IPS-18a (cell line): ENCODE measurements around the gene PCDHGB4.

Experiments
- H3K27ac ChIP-seq: one replicate; pipeline ENCODE4 v1.5.1; 2013; ENCODE audit warnings: low read length
- H3K27me3 ChIP-seq: one replicate; pipeline ENCODE4 v1.6.1; 2013; ENCODE audit warnings: mild to moderate bottlenecking, low read length; ENCODE audit not compliant: control insufficient read depth, insufficient read depth
- H3K36me3 ChIP-seq: one replicate; pipeline ENCODE4 v1.6.1; 2013; ENCODE audit warnings: low read depth, low read length; ENCODE audit not compliant: control insufficient read depth
- H3K4me1 ChIP-seq: one replicate; pipeline ENCODE4 v1.6.1; 2013; ENCODE audit warnings: low read depth, low read length; ENCODE audit not compliant: control insufficient read depth
- H3K4me3 ChIP-seq: one replicate; pipeline ENCODE4 v1.5.1; 2013; ENCODE audit warnings: low read length
- H3K9ac ChIP-seq: one replicate; pipeline ENCODE4 v1.6.1; 2013; ENCODE audit warnings: mild to moderate bottlenecking, low read length, moderate library complexity
- H3K9me3 ChIP-seq: one replicate; pipeline ENCODE4 v1.6.1; 2013; ENCODE audit warnings: low read depth, low read length; ENCODE audit not compliant: control insufficient read depth

PCDHGB4 gene

DNA sequence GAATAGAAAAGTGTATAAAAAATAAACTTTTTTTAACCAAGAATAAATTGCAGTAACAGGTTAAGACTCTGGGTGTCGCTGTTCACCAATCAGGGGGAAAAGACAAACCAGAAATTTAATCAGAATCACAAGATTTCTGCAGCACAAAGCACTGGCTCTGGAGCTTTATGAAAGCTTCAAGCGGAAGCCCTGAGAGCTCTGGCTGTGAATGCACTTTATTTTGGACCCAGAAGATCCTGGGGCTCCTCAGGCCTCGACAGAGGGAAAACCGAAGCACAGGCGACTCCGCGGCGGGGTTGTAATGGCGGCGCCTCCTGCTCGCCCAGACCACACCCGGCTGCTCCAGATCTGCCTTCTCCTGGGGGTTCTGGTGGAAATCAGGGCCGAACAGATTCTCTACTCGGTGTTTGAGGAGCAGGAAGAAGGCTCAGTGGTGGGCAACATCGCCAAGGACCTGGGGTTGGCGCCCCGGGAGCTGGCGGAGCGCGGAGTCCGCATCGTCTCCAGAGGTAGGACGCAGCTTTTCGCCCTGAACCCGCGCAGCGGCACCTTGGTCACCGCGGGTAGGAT is 32.5 kb upstream of the PCDHGB4 start, which contains the start of gene PCDHGA4:
TSS of gene PCDHGA4 (plus strand) at position 122 of the 570 bp plus-strand sequence. CDS start at position 209, 87 bp downstream.
- Histone ChIP-seq H3K4me1 (no peaks in the 10 kb centered on the region), H3K27me3 (no peaks in the 10 kb centered on the region), H3K27ac (no peak within 1 kb of the TSS), H3K9ac (no peak within 1 kb of the TSS), H3K4me3 (no peak within 1 kb of the TSS), H3K9me3 (peaks cover 21% of the 10 kb centered on the region), H3K36me3 (no peaks in the 10 kb centered on the region)

DNA sequence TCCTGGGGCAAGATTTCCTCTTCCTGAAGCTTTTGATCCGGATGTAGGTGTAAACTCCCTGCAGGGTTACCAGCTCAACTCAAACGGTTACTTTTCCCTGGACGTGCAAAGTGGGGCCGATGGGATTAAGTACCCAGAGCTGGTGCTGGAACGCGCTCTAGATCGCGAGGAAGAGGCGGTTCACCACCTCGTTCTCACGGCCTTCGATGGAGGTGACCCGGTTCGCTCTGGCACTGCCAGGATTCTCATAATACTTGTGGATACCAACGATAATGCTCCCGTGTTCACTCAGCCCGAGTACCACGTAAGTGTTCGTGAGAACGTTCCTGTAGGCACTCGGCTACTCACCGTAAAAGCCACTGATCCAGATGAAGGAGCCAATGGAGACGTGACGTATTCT is 31.9 kb upstream of the PCDHGB4 start:
- Histone ChIP-seq H3K4me3 (no peak overlapping the region), H3K9ac (no peak overlapping the region), H3K27me3 (no peaks in the 10 kb centered on the region), H3K9me3 (peaks cover 26% of the 10 kb centered on the region), H3K4me1 (no peaks in the 10 kb centered on the region), H3K27ac (no peak overlapping the region), H3K36me3 (no peaks in the 10 kb centered on the region)

DNA sequence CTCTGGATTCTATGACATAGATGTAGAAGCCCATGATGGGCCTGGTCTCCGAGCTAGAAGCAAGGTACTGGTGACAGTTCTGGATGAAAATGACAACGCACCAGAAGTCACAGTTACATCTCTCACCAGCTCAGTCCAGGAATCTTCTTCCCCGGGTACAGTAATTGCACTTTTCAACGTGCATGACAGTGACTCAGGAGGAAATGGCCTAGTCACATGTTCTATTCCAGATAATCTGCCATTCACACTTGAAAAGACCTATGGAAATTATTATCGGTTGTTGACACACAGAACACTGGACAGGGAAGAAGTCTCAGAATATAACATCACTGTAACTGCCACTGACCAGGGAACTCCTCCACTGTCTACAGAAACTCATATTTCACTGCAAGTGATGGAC is 31.4 kb upstream of the PCDHGB4 start:
- no peak overlapping the region for H3K4me3 ChIP-seq
- no peaks in the 10 kb centered on the region for H3K27me3 ChIP-seq
- no peaks in the 10 kb centered on the region for H3K36me3 ChIP-seq
- peaks cover 30% of the 10 kb centered on the region for H3K9me3 ChIP-seq
- no peak overlapping the region for H3K27ac ChIP-seq
- no peaks in the 10 kb centered on the region for H3K4me1 ChIP-seq
- no peak overlapping the region for H3K9ac ChIP-seq

DNA sequence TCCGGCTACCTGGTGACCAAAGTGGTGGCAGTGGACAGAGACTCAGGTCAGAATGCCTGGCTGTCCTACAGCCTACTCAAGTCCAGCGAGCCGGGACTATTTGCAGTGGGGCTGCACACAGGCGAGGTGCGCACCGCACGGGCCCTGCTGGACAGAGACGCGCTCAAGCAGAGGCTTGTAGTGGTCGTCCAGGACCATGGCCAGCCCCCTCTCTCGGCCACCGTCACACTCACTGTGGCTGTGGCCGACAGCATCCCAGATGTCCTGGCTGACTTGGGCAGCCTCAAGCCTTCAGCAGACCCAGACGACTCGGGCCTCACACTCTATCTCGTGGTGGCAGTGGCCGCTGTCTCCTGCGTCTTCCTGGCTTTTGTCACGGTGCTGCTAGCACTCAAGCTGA is 30.5 kb upstream of the PCDHGB4 start:
- no peaks in the 10 kb centered on the region for H3K4me1 ChIP-seq
- no peak overlapping the region for H3K27ac ChIP-seq
- H3K36me3 ChIP-seq: no peaks in the 10 kb centered on the region
- H3K9me3 ChIP-seq: peaks cover 34% of the 10 kb centered on the region
- H3K9ac ChIP-seq: no peak overlapping the region
- H3K27me3 ChIP-seq: no peaks in the 10 kb centered on the region
- no peak overlapping the region for H3K4me3 ChIP-seq

DNA sequence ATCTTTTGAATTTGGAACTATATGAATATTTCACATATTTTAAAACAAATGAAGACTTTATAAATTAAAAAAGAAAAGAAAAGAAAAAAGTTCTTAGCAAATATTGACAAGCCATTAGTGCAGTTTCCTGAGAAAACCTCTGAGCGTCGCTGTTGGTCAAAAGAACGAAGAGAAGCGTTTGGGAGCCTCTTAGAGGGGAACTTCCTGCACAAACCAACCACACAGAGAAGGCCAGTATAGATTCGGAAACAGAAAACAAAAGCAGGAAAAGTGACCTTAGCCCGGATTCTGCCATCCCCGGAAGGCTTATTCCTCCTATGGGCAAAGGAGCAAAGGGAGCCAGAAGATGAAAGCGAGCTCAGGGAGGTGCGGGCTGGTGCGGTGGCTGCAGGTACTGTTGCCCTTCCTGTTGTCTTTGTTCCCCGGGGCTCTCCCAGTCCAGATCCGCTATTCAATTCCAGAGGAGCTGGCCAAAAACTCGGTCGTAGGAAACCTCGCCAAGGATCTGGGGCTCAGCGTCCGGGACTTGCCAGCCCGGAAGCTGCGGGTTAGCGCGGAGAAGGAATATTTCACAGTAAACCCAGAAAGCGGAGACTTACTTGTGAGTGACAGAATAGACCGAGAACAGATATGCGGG is 27.6 kb upstream of the PCDHGB4 start, which contains the start of gene PCDHGB2:
TSS of gene PCDHGB2 (plus strand) at position 205 of the 637 bp plus-strand sequence. CDS start at position 347, 142 bp downstream.
- Histone ChIP-seq H3K4me1 (no peaks in the 10 kb centered on the region), H3K36me3 (no peaks in the 10 kb centered on the region), H3K4me3 (no peak within 1 kb of the TSS), H3K27me3 (no peaks in the 10 kb centered on the region), H3K9ac (no peak within 1 kb of the TSS), H3K27ac (no peak within 1 kb of the TSS), H3K9me3 (peaks cover 29% of the 10 kb centered on the region)

DNA sequence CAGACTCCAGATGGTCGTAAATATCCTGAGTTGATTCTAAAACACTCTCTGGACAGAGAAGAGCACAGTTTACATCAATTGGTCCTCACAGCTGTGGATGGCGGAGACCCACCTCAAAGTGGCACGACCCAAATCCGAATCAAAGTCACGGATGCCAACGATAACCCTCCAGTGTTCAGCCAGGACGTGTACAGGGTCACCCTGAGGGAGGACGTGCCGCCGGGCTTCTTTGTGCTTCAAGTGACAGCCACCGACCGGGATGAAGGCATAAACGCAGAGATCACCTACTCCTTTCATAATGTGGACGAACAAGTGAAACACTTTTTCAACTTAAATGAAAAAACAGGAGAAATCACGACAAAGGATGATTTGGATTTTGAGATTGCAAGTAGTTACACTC is 26.8 kb upstream of the PCDHGB4 start:
- Histone ChIP-seq H3K9me3 (peaks cover 34% of the 10 kb centered on the region), H3K27me3 (no peaks in the 10 kb centered on the region)

DNA sequence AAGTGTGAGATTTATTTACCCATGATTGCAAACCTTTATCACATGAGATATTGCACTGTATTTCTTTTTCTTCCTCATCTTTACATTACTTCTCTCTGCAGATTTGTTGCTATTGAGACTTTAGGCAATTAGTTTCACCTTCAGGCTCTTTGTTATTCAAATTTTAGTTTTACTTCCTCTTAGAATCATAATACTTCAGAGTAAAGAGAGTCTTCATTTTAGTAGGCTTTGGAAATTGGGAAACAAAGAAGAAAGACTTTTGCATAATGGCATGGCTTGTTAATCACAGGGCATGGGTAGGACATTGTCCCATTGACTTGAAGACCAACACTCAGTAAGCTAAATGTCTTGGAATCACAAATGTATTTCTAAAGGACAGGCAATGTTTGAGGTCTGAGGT is 24.8 kb upstream of the PCDHGB4 start:
- Histone ChIP-seq H3K9me3 (peaks cover 38% of the 10 kb centered on the region), H3K36me3 (no peaks in the 10 kb centered on the region), H3K27me3 (no peaks in the 10 kb centered on the region), H3K27ac (no peak overlapping the region), H3K4me3 (no peak overlapping the region), H3K9ac (no peak overlapping the region), H3K4me1 (no peaks in the 10 kb centered on the region)

More for the DNA sequence above, 26.8 kb upstream of the PCDHGB4 start:
- H3K36me3 ChIP-seq: no peaks in the 10 kb centered on the region
- no peak overlapping the region for H3K9ac ChIP-seq
- H3K4me1 ChIP-seq: no peaks in the 10 kb centered on the region
- H3K27ac ChIP-seq: no peak overlapping the region
- H3K4me3 ChIP-seq: no peak overlapping the region

DNA sequence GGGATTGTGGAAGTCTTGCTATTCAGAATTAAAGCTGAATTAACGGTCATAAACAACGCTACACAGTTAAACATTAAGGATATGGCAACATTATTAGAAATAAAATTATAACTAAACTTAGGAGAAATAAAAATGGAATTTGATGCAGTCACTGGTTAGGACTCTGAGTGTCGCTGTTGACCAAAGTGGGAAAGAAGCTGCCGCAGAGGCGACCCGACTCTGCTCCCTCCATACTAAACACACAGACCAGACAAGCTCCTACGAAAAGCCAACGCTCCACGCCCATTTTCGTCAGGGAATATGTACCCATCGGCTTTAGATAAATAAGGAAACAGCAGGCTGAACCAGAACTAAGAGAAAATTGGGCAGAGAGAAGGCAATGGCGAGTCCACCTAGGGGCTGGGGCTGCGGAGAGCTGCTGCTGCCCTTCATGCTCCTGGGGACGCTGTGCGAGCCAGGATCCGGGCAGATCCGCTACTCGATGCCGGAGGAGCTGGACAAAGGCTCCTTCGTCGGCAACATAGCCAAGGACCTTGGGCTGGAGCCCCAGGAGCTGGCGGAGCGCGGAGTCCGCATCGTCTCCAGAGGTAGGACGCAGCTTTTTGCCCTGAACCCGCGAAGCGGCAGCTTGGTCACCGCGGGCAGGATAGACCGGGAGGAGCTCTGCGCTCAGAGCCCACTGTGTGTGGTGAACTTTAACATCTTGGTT is 23.4 kb upstream of the PCDHGB4 start, which contains the start of gene PCDHGA5:
TSS of gene PCDHGA5 (plus strand) at position 211 of the 709 bp plus-strand sequence. CDS start at position 380, 169 bp downstream.
- H3K27ac ChIP-seq: no peak within 1 kb of the TSS
- H3K9me3 ChIP-seq: peaks cover 35% of the 10 kb centered on the region
- H3K4me1 ChIP-seq: no peaks in the 10 kb centered on the region
- H3K4me3 ChIP-seq: no peak within 1 kb of the TSS
- H3K36me3 ChIP-seq: no peaks in the 10 kb centered on the region
- no peaks in the 10 kb centered on the region for H3K27me3 ChIP-seq
- H3K9ac ChIP-seq: no peak within 1 kb of the TSS

DNA sequence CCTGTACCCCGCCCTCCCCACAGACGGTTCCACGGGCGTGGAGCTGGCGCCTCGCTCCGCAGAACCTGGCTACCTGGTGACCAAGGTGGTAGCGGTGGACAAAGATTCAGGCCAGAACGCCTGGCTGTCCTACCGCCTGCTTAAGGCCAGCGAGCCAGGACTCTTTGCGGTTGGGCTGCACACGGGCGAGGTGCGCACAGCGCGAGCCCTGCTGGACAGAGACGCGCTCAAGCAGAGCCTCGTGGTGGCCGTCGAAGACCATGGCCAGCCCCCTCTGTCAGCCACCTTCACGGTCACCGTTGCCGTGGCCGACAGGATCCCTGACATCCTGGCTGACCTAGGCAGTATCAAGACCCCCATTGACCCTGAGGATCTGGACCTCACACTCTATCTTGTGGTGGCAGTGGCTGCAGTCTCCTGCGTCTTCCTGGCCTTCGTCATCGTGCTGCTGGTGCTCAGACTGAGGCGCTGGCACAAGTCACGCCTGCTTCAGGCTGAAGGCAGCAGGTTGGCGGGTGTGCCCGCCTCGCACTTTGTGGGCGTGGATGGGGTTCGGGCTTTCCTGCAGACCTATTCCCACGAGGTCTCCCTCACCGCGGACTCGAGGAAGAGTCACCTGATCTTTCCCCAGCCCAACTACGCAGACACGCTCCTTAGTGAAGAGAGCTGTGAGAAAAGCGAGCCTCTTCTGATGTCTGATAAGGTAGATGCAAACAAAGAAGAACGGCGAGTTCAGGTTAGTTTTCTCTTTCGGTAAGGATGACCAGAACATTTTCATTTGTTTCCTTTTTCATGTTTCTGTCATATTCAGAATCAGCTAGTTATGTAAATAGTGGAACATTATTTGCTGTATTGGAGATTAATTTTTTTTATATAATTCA is 21.2 kb upstream of the PCDHGB4 start:
- Histone ChIP-seq H3K4me1 (no peaks in the 10 kb centered on the region), H3K4me3 (no peak overlapping the region), H3K27me3 (no peaks in the 10 kb centered on the region), H3K9ac (no peak overlapping the region), H3K36me3 (no peaks in the 10 kb centered on the region), H3K9me3 (peaks cover 25% of the 10 kb centered on the region), H3K27ac (no peak overlapping the region)

DNA sequence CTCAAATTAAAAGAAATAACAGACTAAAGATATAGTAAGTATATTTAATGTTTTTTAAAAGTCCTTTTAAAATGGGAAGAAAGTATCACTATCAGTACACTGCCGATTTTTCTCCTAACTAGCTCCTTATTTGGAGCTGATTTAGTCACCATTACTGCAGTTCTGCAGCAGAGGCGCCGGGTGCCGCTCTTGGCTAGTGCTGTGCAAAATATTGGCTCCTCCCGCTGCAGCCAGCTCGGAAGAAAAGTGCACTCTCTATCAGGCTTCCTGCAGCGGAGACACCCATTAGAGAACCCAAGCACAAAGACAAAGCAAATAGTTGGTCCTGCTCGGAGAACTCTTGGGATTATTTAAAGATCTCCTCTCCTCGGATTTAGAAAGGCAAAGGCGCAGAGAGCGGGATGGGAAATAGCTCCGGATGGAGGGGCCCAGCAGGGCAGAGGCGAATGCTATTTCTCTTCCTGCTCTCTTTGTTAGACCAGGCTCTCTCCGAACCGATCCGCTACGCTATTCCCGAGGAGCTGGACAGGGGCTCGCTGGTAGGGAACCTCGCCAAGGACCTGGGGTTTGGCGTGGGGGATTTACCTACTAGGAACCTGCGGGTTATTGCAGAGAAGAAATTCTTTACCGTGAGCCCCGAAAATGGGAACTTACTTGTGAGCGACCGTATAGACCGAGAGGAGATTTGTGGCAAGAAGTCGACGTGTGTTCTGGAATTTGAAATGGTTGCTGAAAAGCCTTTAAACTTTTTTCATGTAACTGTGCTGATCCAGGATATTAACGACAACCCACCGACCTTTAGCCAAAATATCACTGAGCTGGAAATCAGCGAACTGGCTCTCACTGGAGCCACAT is 17.3 kb upstream of the PCDHGB4 start, which contains the start of gene PCDHGB3:
TSS of gene PCDHGB3 (plus strand) at position 249 of the 855 bp plus-strand sequence. CDS start at position 402, 153 bp downstream.
- H3K4me3 ChIP-seq: no peak within 1 kb of the TSS
- no peaks in the 10 kb centered on the region for H3K4me1 ChIP-seq
- H3K9ac ChIP-seq: no peak within 1 kb of the TSS
- no peaks in the 10 kb centered on the region for H3K36me3 ChIP-seq
- H3K27me3 ChIP-seq: no peaks in the 10 kb centered on the region
- peaks cover 26% of the 10 kb centered on the region for H3K9me3 ChIP-seq
- H3K27ac ChIP-seq: no peak within 1 kb of the TSS
